GM19397 (cell line): ENCODE data around the gene LRRC9.
"Not testable (repeated sequence)": the region's sequence is repeated elsewhere in the genome, so short reads cannot be mapped to it uniquely, and the experiment has no call there.

Source experiments
- ATAC-seq: cut with Tn5 transposase; IDR thresholded peaks from one replicate; pipeline ENCODE4 v1.9.1; 2021; ENCODE audit warnings: mild to moderate bottlenecking, moderate library complexity; ENCODE audit not compliant: unreplicated experiment

LRRC9 gene

DNA sequence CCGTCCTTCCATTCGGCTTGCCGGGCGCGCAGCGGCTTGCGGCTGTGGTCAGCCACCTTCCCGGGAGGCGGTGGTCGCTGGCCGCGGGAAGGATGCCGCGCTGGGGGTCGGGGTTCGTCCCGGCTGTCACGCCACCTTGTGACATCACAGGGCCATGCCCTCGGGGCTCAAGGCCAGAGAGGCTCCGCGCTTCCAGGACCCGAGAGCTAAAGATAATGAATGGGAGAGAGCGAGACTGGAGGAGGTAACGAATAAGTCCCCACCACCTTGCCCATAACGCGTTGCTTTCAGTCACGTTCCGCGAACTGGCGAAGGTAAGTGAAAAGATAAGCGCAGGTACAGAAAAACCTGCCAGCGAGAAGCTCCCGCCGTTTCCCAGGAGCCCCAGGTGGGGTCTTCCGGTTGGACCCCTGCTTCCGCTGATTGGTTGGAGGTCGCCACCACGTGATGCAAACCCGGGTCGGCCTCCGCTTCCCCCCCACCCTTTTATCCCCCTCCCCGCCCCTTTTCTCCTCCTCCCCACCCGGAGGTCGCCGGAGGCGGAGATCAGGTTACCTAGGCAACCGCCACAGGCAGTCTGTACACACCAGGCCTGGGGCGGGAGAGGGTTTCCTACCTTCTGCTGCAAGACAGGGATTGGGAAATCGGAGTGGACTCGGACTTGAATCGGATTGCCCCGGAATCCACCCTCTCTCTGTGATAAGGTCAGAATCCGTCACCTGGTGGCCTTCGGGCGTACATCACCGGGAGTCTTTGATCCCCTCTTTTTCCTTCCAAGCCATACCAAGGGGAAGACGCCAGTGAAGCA is at the start of gene LRRC9:
Gene LRRC9 (plus strand): TSS at position 575 of the 808 bp plus-strand sequence.
- no peak for ATAC-seq

DNA sequence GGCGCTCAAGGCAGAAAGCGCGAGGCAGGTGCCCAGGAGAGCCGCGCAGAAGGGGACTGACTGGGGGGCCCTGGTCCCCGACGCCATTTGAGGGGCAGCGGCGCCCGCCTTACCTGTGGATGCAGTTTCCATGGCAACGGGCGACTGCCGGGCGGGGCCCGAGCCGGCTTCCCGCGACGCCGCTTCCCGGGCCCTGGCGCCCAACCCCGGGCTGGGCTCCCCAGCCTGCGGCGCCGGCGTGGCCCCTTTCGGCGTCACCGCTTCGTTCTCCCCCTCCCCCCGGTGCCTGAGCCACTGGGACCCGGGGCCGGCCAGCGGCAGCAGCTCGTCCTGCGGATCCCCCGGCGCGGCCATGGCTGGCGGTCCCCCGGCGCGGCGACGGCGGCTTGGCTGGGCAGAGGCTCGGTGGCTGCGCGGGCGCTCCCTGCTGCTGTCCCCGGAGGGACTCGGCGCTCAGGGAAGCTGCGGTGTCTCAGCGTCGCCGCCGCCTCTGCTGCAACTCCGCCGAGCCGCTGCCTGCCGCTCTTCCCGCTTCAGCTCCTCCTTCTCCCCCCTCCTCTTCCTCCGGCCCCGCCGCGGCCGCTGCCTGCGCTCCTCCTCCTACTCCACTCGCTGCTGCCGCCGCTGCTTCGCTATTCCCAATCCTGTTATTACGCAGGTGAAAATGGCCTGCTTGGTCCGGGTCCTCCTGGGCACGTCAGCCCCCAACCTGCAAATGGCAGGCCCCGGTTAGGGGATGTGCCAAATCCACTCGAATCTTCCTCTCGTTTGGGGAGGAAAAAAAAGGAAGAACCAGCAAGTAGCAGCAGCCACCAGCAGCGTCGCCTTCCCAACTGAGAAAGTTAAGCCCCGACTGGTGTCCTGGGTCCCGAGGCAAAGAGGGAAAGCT is 49.4 kb upstream of the LRRC9 start, which contains the start of gene RTN1:
Gene RTN1 (minus strand): TSS at position 500 of the 889 bp plus-strand sequence. CDS start 146 bp downstream, at position 354.
- peak; percentile 56 for ATAC-seq

DNA sequence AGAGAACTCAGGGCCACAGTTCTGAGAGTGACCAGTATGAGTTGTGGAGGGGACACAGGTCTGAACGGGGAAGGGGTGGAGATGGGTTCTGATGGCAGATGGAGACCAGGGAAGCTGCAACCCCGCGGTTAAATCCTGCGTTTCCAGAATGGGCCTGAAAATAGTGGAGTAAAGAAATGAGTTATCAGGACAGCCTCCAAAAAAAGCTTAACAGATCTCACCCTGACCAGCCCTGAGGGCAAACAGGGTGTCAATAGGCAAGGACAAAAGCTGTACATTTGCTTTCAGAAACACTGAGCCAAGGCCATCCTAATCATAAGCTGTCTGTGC is 48.8 kb upstream of the LRRC9 start:
- ATAC-seq = no peak

DNA sequence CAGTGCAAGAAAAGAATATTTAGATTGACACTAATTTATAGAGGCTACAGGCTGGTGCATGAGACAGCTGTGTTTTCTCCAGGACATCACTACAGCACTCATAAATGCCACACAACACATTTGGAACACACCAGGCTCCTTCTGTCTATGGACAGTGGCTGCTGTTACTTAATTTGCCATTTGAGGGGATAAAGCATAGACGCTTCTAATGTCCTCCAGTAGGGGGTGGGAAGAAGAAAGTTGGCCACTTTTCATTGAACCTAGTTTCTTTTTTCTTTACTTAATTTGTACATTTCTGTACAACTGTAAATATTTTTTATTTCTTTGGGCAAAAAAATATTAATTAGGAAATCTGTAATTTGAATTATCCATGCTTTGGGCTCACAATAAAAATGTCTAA is 37.0 kb upstream of the LRRC9 start:
- ATAC-seq = no peak

DNA sequence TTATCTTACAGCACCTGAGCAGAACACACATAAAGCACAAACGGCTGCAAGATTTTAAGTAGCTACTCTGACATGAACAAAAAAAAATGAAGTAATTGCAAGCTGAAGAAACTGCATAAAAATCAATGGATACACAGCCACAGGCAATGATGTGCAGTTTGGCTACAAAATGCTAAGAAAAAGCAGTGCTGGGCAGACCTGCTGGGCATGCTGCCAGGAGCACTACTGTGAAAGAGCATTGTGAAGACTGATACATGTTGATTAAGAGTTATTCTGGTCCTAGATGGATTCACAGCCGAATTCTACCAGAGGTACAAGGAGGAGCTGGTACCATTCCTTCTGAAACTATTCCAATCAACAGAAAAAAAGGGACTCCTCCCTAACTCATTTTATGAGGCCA is 29.3 kb upstream of the LRRC9 start:
- no peak for ATAC-seq

DNA sequence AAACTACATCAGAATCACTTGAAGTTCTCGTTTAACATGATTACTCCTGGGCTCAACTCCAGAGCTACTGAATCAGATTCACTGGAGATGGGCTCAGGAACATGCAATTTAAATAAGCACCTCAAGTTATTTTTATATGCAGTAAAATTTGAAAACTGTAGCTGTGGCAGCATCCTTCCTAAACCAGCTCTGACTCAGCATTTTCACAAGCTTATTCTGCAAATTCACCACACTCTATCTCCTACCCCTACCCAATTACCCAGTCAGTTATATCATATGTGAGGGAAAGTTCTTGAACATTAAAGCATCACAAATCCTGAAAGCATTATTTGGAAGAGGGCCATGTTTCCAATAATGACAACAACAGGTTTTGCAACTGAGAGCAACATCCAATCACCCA is 24.2 kb upstream of the LRRC9 start:
- ATAC-seq = no peak

DNA sequence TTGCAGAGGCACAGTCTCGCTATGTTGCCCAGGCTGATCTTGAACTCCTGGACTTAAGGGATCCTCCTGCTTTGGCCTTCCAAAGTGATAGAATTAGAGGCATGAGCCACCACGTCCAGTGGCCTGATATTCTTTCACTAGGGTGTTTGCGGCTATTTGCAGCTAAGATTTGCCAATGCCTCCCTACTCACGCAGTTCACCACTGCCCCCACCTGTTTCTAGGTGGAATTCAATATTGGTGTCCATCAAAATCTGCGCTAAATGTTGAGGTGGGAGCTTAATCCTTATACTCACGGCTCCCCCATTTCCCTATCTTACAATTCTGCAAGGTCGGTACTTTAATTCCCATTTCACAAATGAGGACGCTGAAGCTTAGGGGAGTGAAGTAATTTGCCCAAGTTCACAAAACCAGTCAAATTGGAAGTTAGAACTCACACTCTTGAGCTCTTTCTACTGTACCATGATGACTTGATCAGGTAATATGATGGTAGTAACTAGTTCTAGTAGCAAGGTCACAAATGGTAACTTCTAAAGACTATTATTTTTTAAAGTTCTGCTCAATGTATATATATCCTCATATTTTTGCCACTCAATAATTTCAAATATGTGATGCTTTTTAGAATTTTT is 22.1 kb upstream of the LRRC9 start:
- no peak for ATAC-seq

DNA sequence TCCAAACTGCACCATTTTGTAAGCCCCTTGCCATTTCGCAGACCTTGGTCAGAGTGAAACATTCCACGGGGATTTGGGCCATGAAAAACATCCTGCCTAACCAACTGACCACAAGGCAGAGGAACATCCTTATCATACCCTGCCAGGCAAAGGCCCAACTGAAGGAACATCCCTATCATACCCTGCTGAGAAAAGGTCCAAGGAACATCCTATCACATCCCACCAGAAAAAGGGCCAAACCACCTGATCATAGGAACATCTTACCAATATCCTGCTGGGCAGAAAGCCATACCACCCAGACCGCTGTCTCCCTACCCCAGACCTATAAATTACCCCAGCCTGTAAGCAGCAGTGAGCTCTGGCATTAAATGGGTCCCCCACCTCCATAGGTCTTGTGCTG is 19.4 kb upstream of the LRRC9 start:
- no peak for ATAC-seq

DNA sequence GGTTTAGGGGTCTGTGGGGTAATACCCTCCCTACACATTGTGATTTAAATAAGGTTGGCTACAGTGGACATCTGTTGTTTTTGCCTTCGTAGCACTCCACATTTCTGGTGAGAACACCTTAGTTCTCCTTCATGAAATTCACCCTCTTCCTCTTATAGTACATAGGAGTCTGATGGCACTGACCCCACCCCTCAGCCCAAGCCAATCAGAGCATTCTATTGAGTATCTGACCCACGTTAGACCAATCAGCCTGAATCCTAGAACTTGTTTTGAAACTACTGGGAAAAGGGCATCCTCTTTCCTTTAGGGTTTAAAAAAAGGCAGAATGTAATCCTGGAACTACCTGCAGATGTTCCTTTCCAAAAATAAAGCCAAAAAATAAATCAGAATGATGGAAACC is 15.8 kb upstream of the LRRC9 start:
- ATAC-seq = no peak

DNA sequence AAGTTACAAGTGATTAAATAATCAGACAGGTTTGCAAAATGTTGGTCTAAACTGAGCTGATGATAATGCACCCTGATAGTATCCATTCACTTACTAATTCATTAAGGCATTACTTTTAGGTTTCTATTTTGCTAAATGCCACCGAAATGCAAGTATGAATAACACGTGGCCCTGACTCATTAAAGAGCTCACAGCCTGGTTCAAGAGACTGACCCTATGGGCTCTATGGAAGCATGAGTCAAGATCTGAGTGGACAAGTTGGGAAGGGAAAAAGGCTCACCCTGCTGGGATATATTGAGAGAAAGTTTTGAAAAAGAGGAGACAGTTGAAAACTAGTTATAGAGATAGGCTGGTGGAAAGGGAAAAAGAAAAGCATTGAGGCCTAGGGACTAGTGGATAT is 14.8 kb upstream of the LRRC9 start:
- ATAC-seq = no peak

DNA sequence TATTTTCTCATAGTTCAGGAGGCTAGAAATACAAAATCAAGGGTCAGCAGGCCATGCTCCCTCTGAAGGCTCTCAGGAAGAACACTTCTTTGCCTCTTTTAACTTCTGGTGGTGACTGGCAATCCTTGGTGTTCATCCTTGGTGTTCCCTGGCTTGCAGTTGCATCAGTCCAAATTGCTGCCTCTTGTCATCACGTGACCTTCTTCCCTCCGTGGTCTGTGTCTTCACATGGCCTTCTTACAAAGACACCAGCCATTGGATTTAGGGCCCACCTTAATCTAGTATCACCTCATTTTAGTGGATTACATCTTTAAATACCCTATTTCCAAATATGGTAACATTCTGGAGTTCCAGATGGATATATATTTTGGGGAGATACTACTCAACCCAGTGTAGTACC is 7.5 kb upstream of the LRRC9 start:
- ATAC-seq = no peak

DNA sequence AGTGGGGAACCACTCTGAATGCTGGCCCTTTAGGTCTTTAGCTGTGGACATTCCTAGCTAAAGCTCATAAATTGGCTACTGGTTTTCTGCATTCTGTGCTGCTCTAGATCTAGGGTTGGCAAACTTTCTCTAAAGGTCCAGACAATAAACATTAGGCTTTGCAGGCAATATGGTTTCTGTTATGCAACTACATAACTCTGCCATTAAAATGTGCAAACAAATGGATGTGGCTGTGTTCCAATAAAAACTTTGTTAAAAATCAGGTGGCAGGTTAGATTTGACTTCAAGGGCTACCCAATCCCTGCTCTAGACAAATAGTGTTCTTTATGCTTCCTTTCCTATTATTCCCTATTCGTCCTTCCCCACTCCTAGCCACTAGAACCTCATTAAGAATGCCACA is 6.8 kb upstream of the LRRC9 start:
- no peak for ATAC-seq

DNA sequence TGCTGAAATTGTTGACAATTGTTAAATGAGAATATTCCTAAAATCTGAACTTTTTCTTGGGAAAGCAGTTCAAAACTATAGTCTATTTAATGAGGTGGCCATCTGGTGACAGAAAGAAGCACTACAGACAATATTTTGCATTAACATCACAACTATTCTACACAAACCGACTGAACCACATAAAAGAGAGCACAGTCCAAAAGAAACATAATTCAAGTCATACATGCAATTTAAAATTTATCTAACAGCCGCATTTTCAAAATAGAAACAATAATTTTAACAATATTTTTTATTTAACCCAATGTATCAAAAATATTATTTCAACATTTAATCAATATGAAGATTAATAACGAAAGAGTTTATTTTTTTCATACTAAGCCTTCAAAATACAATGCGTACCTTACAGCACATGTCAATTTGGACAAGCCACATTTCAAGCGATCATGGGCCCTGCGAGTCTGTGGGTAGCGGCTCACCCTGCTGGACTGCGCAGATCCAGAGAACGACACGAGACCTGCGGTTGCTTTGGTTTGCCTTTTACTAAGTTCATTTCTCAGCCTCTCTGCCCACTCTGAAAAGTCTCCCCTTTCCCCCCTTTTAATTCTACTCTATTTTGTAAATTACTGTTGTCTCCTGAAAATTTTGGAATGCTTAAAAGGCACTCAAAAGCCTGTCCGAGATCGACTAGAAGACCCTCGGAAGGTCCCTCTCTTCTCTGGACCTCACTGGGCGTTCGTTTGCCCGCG is 947 bp upstream of the LRRC9 start:
- no peak for ATAC-seq

DNA sequence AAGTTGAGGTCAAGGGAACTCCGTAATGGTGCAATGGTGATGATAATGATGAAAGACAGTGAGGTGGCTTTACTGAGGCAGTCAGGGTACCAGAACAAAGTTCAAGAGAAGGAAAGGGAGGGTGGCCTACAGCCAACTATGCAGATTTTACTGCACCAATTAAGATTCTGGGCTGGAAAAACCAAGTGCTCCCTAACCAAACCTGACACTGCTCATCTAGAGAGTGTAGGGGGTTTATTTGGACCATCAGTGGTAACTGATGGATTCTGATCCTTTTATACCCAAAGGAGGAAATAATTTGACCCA is 387 bp downstream of the LRRC9 start:
- no peak for ATAC-seq

DNA sequence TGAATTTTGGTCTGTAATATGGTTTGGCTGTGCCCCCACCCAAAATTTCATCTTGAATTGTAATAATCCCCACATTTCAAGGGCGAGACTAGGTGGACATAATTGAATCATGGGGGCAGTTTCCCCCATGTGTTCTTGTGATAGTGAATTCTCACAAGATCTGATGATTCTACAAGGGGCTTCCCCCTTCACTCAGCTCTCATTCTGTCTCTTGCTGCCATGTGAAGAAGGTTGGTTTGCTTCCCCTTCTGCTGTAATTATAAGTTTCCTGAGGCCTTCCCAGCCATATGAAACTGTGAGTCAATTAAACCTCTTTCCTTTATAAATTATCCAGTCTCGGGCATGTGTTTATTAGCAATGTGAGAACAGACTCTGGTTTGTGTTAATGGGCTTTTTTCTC is 5.9 kb downstream of the LRRC9 start:
- no peak for ATAC-seq

DNA sequence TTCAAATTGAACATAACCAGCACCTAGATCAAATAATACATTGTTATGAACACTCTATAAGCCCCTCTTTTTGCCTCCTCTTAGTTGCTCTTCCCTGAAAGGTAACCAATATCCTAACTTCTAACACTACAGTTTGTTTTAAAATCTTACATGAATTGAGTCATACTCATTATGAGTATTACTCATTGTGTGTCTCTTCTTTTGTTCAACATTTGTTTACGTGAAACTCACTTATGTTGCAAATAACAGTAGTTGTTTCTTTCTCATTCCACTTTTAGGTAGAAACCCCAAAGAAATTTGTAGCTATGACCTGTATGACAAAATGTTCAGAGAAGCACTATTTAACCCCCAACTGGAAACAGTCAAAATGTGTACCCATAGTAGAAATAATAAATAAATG is 6.6 kb downstream of the LRRC9 start:
- no peak for ATAC-seq

DNA sequence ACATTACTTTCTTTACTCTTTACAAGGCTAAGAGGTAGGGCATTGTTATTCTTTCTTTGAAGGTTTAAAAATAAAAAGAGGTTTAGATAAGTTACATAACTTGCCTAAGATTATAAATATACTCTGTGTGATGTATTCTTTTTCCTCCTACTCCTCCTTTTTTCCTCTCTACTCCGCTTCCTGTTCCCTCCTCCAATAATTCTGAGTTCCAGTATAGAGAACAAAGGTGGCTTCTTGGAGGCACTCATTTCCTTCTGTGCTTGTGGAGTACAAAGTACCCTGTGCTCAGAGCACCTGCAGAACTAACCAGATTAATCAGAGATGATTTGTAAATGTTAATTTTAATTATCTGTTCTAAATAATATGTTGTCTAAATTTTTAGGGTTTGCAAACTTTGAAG is 11.3 kb downstream of the LRRC9 start:
- no peak for ATAC-seq

DNA sequence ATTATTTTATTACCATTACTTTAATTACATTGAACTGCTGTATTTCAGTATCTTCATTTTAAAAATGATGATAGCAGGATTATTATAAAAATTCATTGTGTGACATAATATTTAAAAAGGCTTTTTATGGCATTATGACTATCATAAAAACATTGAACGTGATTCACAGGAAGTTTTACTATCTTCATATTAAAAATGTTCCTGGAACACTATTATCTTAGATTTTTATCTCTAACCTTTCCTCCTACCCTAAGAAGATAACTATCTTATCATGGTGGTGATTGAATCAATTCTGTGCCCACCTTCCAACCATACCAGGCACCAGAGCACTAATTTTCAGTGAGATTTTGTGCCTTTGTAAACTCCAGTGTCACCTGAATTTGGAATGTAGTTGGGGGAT is 16.2 kb downstream of the LRRC9 start:
- no peak for ATAC-seq

DNA sequence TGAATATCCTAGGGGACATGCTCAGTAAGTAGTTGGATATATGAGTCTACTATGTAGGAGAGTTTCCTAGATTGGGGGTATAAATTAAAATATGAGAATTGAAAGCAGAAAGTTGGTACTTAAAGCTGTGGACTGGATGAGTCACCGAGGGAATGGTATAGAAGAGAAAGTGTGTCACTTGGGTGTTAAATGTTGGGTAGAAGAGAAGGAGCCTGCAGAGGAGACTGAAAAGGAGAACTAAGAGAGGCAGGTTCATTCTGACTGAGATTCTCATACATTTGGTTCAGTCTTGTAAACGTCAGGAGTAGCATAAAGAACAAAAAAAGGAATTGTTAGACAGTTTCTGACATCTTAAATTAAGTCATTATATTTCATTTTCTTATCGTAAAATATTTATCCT is 19.9 kb downstream of the LRRC9 start:
- no peak for ATAC-seq

DNA sequence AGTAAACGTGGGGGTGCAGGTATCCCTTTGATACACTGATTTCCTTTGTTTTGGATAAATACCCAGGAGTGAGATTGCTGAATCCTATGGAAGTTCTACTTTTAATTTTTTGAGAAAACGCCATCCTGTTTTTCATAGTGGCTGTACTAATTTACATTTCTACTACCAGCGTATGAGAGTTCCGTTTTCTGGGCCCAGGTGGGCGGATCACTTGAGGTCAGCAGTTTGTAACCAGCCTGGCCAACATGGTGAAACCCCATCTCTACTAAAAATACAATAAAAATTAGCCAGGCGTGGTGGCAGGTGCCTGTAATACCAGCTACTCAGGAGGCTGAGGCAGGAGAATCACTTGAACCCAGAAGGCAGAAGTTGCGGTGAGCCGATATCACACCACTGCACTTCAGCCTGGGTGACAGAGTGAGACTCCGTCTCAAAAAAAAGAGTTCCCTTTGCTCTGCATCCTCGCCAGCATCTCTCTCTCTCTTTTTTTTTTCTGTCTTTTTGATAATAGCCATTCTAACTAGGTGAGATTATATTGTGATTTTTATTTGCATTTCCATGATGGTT is 22.4 kb downstream of the LRRC9 start:
- ATAC-seq = not testable (repeated sequence)

DNA sequence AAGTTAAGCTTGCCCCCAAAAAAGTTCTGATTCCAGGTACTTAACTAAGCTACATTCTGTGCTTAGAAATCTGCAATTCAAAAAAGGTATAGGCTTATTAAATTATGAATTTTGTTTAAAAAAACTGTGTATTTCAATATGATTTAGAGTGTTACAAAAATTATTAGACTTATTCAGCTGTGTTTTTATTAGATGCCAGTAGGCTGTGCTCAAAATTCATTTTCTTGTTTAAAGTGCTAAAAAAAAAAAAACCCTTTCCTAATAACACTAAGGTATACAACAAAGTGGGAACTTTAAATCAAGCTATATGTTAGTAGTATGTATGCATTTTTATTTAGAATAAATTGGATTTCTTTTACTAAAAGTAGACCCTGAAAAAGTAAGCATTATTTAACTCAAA is 25.0 kb downstream of the LRRC9 start:
- no peak for ATAC-seq
